ENCODE measurements around the gene FANK1. TPM values are rescaled to one million over a fixed set of nuclear protein-coding genes. Genes with fewer than 3 reads are reported as not detected.

Gene FANK1
- total RNA-seq, 4 donors from 2014 or later = 0.24 to 0.61 (median 0.42) TPM; not detected in 1

- Histone ChIP-seq H3K27ac (no peak overlapping the region), H3K4me1 (no peaks in the 10 kb centered on the region), H3K4me3 (no peak overlapping the region), H3K9me3 (no peaks in the 10 kb centered on the region), H3K36me3 (no peaks in the 10 kb centered on the region), H3K27me3 (no peaks in the 10 kb centered on the region)
- in situ Hi-C loops (cut with MboI; ENCODE audit: low sequenced_read_pairs in 4 of 4) = loop anchor here (5.0 to 25.0 kb wide), 4 partner anchors 407 to 532 kb away; partner anchors contain the start of gene ADAM12 (in 1 of the 4)
- DNase-seq = no peak
- intact Hi-C loops (cut with DNase I; ENCODE audit: low total_unique reads) = loop anchor here (10.0 kb wide), 2 partner anchors 525 to 1875 kb away; no protein-coding TSS in a partner anchor
- ATAC-seq = no peak
- TF ChIP-seq CTCF (IDR thresholded peaks at IDR 0.05 in 4 of 5, conservative IDR thresholded peaks at IDR 0.05 in 1 of 5) = no peak
- TF ChIP-seq POLR2A (IDR thresholded peaks at IDR 0.05) = no peak
Observed at GRCh38 chr10:125979976-125980375, 83.6 kb downstream of the FANK1 start.

- H3K27ac ChIP-seq = no peak overlapping the region
- H3K9me3 ChIP-seq = no peaks in the 10 kb centered on the region
- H3K4me3 ChIP-seq = no peak overlapping the region
- H3K4me1 ChIP-seq = no peaks in the 10 kb centered on the region
- in situ Hi-C loops (cut with MboI; ENCODE audit: low sequenced_read_pairs in 4 of 4) = loop anchor here (5.0 to 25.0 kb wide), 4 partner anchors 407 to 532 kb away; partner anchors contain the start of gene ADAM12 (in 1 of the 4)
- no peaks in the 10 kb centered on the region for H3K36me3 ChIP-seq
- no peak for TF ChIP-seq POLR2A (IDR thresholded peaks at IDR 0.05)
- no peak for TF ChIP-seq CTCF (IDR thresholded peaks at IDR 0.05 in 4 of 5, conservative IDR thresholded peaks at IDR 0.05 in 1 of 5)
- no peak for DNase-seq
- intact Hi-C loops (cut with DNase I; ENCODE audit: low total_unique reads) = loop anchor here (10.0 kb wide), 2 partner anchors 524 to 1874 kb away; no protein-coding TSS in a partner anchor
- ATAC-seq = no peak
- H3K27me3 ChIP-seq = no peaks in the 10 kb centered on the region
Observed at GRCh38 chr10:125980521-125981035, 84.2 kb downstream of the FANK1 start.

- no peak overlapping the region for H3K27ac ChIP-seq
- ATAC-seq (no peak), DNase-seq (no peak)
- no peaks in the 10 kb centered on the region for H3K36me3 ChIP-seq
- H3K4me1 ChIP-seq = no peaks in the 10 kb centered on the region
- intact Hi-C loops (cut with DNase I; ENCODE audit: low total_unique reads) = loop anchor here (10.0 kb wide), 2 partner anchors 522 to 1872 kb away; no protein-coding TSS in a partner anchor
- no peaks in the 10 kb centered on the region for H3K9me3 ChIP-seq
- H3K4me3 ChIP-seq = no peak overlapping the region
- no peaks in the 10 kb centered on the region for H3K27me3 ChIP-seq
- peak; percentile 25 to 59 (median 54) for TF ChIP-seq CTCF (IDR thresholded peaks at IDR 0.05 in 4 of 5, conservative IDR thresholded peaks at IDR 0.05 in 1 of 5)
- no peak for TF ChIP-seq POLR2A (IDR thresholded peaks at IDR 0.05)
- in situ Hi-C loops (cut with MboI; ENCODE audit: low sequenced_read_pairs in 4 of 4) = loop anchor here (5.0 to 25.0 kb wide), 4 partner anchors 405 to 530 kb away; partner anchors contain the start of gene ADAM12 (in 1 of the 4)
Observed at GRCh38 chr10:125982260-125982948, 86.0 kb downstream of the FANK1 start.

- no peaks in the 10 kb centered on the region for H3K36me3 ChIP-seq
- intact Hi-C loops (cut with DNase I; ENCODE audit: low total_unique reads) = loop anchor here (10.0 kb wide), 2 partner anchors 522 to 1872 kb away; no protein-coding TSS in a partner anchor
- TF ChIP-seq POLR2A (IDR thresholded peaks at IDR 0.05) = no peak
- TF ChIP-seq CTCF (IDR thresholded peaks at IDR 0.05 in 4 of 5, conservative IDR thresholded peaks at IDR 0.05 in 1 of 5) = no peak
- DNase-seq (no peak), ATAC-seq (no peak)
- no peak overlapping the region for H3K4me3 ChIP-seq
- no peaks in the 10 kb centered on the region for H3K27me3 ChIP-seq
- H3K9me3 ChIP-seq = no peaks in the 10 kb centered on the region
- no peak overlapping the region for H3K27ac ChIP-seq
- in situ Hi-C loops (cut with MboI; ENCODE audit: low sequenced_read_pairs in 4 of 4) = loop anchor here (5.0 to 25.0 kb wide), 4 partner anchors 404 to 529 kb away; partner anchors contain the start of gene ADAM12 (in 1 of the 4)
- H3K4me1 ChIP-seq = no peaks in the 10 kb centered on the region
Observed at GRCh38 chr10:125983161-125983560, 86.8 kb downstream of the FANK1 start.
